ENCODE results near the gene PNPT1. TPM values are rescaled to one million over a fixed set of nuclear protein-coding genes. Genes with fewer than 3 reads are reported as not detected.

PNPT1 gene
- polyA plus RNA-seq, 1 of the 3 experiments (the other 2 are of a cell fraction): 11.7 TPM

- TF ChIP-seq USF1 (IDR thresholded peaks at IDR 0.05; ENCODE audit: borderline replicate concordance, low read depth) (no peak), SMC3 (IDR thresholded peaks at IDR 0.05; ENCODE audit: low read depth, low read length) (no peak; the same call in 1 of the 2 replicates), CHD2 (IDR thresholded peaks at IDR 0.05; ENCODE audit: low read length, partially characterized antibody) (no peak), FOXJ3 (CRISPR knock-in tag; IDR thresholded peaks at IDR 0.05) (no peak), FOXM1 (IDR thresholded peaks at IDR 0.05; ENCODE audit: low read depth) (no peak), POLR2AphosphoS5 (IDR thresholded peaks at IDR 0.05; ENCODE audit: low read depth, low read length) (no peak), SIN3A (IDR thresholded peaks at IDR 0.05; ENCODE audit: borderline replicate concordance, low read depth, low read length) (no peak), ZBTB33 (IDR thresholded peaks at IDR 0.05; ENCODE audit: borderline replicate concordance, low read depth) (no peak), FOSL2 (IDR thresholded peaks at IDR 0.05; ENCODE audit: borderline replicate concordance, low read depth) (no peak), PBX3 (IDR thresholded peaks at IDR 0.05) (0 out of 2 replicates have a peak, but pooled peaks have one; percentile 36), JUND (IDR thresholded peaks at IDR 0.05) (no peak)
Observed at GRCh38 chr2:55620123-55620779, 73.4 kb downstream of the PNPT1 start (continued).

GRCh38 chr2:55618275-55619055, 75.2 kb downstream of the PNPT1 start:
- POLR2A ChIA-PET: interaction anchor here (1.2 to 1.3 kb wide), 2 partner anchors 8 to 99 kb away, joined by 3 to 5 read pairs; partner anchors contain the start of gene CFAP36
- no peaks in the 10 kb centered on the region for H3K9me3 ChIP-seq
- H3K36me3 ChIP-seq (replicated peaks in 1 of 2; ENCODE audit: control insufficient read depth in 1 of 2, insufficient read depth in 2 of 2, low read length in 1 of 2): peaks cover 17 to 21% of the 10 kb centered on the region in 2 experiments
- H3K9me2 ChIP-seq: no peaks in the 10 kb centered on the region
- H3K79me2 ChIP-seq (ENCODE audit: insufficient read depth): peaks cover 92% of the 10 kb centered on the region
- peak overlapping the region; percentile 94 to 99 for H3K4me3 ChIP-seq (ENCODE audit: low read depth in 2 of 2, low read length in 1 of 2)
- H3K4me2 ChIP-seq: peak overlapping the region; percentile 73
- peak; percentile 72 for DNase-seq
- peaks cover 0 to 19% of the 10 kb centered on the region in 2 experiments; a peak in 2 of 4 replicates for H3K4me1 ChIP-seq (ENCODE audit: control insufficient read depth in 1 of 2, insufficient read depth in 2 of 2, low read depth in 1 of 2, low read length in 1 of 2)
- H3K9ac ChIP-seq: peak overlapping the region; percentile 90
- peaks cover 6% of the 10 kb centered on the region for H3F3A ChIP-seq (replicated peaks; ENCODE audit: insufficient read depth)
- CTCF ChIA-PET: no interaction called here
- under 1% methylated on average over 32 of the region's 32 CpGs for WGBS (ENCODE audit: low lambda C conversion rate)
- peak overlapping the region; percentile 89 for H3K27ac ChIP-seq (ENCODE audit: low read depth in 2 of 2, low read length in 1 of 2)
- peaks cover 19% of the 10 kb centered on the region for H4K20me1 ChIP-seq (ENCODE audit: insufficient read depth)
- peak overlapping the region; percentile 91 for H2AFZ ChIP-seq (ENCODE audit: low read depth)
- no peaks in the 10 kb centered on the region for H3K27me3 ChIP-seq (ENCODE audit: insufficient read depth)
- TF ChIP-seq FOXJ3 (CRISPR knock-in tag; IDR thresholded peaks at IDR 0.05): no peak
- 0 out of 2 replicates have a peak, but pooled peaks have one; percentile 13 for TF ChIP-seq NRF1 (IDR thresholded peaks at IDR 0.05; ENCODE audit: low read depth, low read length)
- TF ChIP-seq RFX5 (IDR thresholded peaks at IDR 0.05; ENCODE audit: low read length): no peak
- peak; percentile 90 for TF ChIP-seq ZBTB33 (IDR thresholded peaks at IDR 0.05; ENCODE audit: borderline replicate concordance, low read depth)
- TF ChIP-seq MXI1 (IDR thresholded peaks at IDR 0.05; ENCODE audit: low read depth, low read length): peak; percentile 97
- TF ChIP-seq TCF12 (IDR thresholded peaks at IDR 0.05): no peak
- peak; percentile 35; the same call in 1 of the 2 replicates for TF ChIP-seq SIN3A (IDR thresholded peaks at IDR 0.05; ENCODE audit: borderline replicate concordance, low read depth, low read length)
- peak; percentile 8; the same call in 1 of the 2 replicates for TF ChIP-seq PBX3 (IDR thresholded peaks at IDR 0.05)
- no peak for TF ChIP-seq NFIC (IDR thresholded peaks at IDR 0.05; ENCODE audit: borderline replicate concordance)
- TF ChIP-seq RAD21 (IDR thresholded peaks at IDR 0.05; ENCODE audit: low read length): no peak
- peak; percentile 44; the same call in 1 of the 2 replicates for TF ChIP-seq GABPA (IDR thresholded peaks at IDR 0.05; ENCODE audit: low read depth)
- TF ChIP-seq YY1 (IDR thresholded peaks at IDR 0.05; ENCODE audit: low read depth): peak; percentile 55; the same call in 1 of the 2 replicates
- no peak for TF ChIP-seq ELF1 (IDR thresholded peaks at IDR 0.05)
- peak; percentile 91 for TF ChIP-seq CHD2 (IDR thresholded peaks at IDR 0.05; ENCODE audit: low read length, partially characterized antibody)
- no peak for TF ChIP-seq TEAD4 (IDR thresholded peaks at IDR 0.05; ENCODE audit: borderline replicate concordance, insufficient read depth)
- TF ChIP-seq MAX (IDR thresholded peaks at IDR 0.05; ENCODE audit: low read depth): 0 out of 2 replicates have a peak, but pooled peaks have one; percentile 49

All from SK-N-SH (cell line).